ENCODE data around the gene OMP. TPM values are rescaled to one million over a fixed set of nuclear protein-coding genes. Genes with fewer than 3 reads are reported as not detected.

The OMP gene
- total RNA-seq, 1 experiment from 2014 or later: not detected

Other genes starting within 250 kb of the OMP start
- 19.7 and 22.9 TPM in 2 replicates for gene ACER3, start 241.9 kb upstream of the OMP start, total RNA-seq (2014; rRNA removed; shearing (Covaris generic))
- not detected in 2 replicates for gene B3GNT6, start 68.4 kb upstream of the OMP start, total RNA-seq (2014; rRNA removed; shearing (Covaris generic))
- gene CAPN5, start 35.9 kb upstream of the OMP start, total RNA-seq (2014; rRNA removed; shearing (Covaris generic)): 4.5 and 8.8 TPM in 2 replicates
- 0.35 and 1.4 TPM in 2 replicates for gene MYO7A, start 25.4 kb downstream of the OMP start, total RNA-seq (2014; rRNA removed; shearing (Covaris generic))
- gene GDPD4, start 198.8 kb downstream of the OMP start, total RNA-seq (2014; rRNA removed; shearing (Covaris generic)): not detected in 2 replicates